Liver (tissue), 9 donors: Measurements from ENCODE around the gene VEZF1. TPM values are rescaled to one million over a fixed set of nuclear protein-coding genes. Genes with fewer than 3 reads are reported as not detected.

Experiments
- DNase-seq: peaks from one replicate; pipeline ENCODE4 v3.0.0-alpha.2; 2017; ENCODE audit warnings: low spot score
- H3K27ac ChIP-seq, 2 donors: one replicate each; pipeline ENCODE4 v1.7.0; 2013; ENCODE audit warnings: inconsistent platforms in 2 of 2, low read length in 2 of 2, control low read depth in 1 of 2, low read depth in 1 of 2, mild to moderate bottlenecking in 1 of 2
- H3K27me3 ChIP-seq, 4 donors: one replicate each; pipeline versions ENCODE4 v1.6.1 to v1.7.0; 2013; ENCODE audit warnings: low read length in 3 of 4, inconsistent platforms in 1 of 4, mild to moderate bottlenecking in 1 of 4, moderate library complexity in 1 of 4; ENCODE audit not compliant: control insufficient read depth in 4 of 4, insufficient read depth in 4 of 4
- H3K36me3 ChIP-seq, 4 donors: one replicate each; pipeline versions ENCODE4 v1.6.1 to v1.7.0; 2013; ENCODE audit warnings: low read length in 3 of 4, mild to moderate bottlenecking in 3 of 4, low read depth in 1 of 4, moderate library complexity in 1 of 4; ENCODE audit not compliant: control insufficient read depth in 4 of 4, insufficient read depth in 3 of 4
- H3K4me1 ChIP-seq, 4 donors: one replicate each; pipeline versions ENCODE4 v1.6.1 to v1.7.0; 2013; ENCODE audit warnings: low read length in 3 of 4, mild to moderate bottlenecking in 3 of 4, moderate library complexity in 1 of 4; ENCODE audit not compliant: control insufficient read depth in 4 of 4, insufficient read depth in 4 of 4
- H3K4me3 ChIP-seq, 3 donors: one replicate each; pipeline versions ENCODE4 v1.6.1 to v1.7.0; 2013; ENCODE audit warnings: low read length in 3 of 3, control low read depth in 1 of 3, low read depth in 1 of 3, mild to moderate bottlenecking in 1 of 3
- H3K9ac ChIP-seq, 2 donors: one replicate each; pipeline ENCODE4 v1.7.0; 2013; ENCODE audit warnings: low read length in 2 of 2, mild to moderate bottlenecking in 2 of 2, moderate library complexity in 2 of 2, control low read depth in 1 of 2, low read depth in 1 of 2
- H3K9me3 ChIP-seq, 4 donors: one replicate each; pipeline versions ENCODE4 v1.6.1 to v1.7.0; 2013; ENCODE audit warnings: low read length in 3 of 4; ENCODE audit not compliant: control insufficient read depth in 4 of 4
- CTCF ChIP-seq: fragments of 150-350 bp; IDR thresholded peaks from 2 replicates; pipeline ENCODE4 v1.5.1; 2017; ENCODE audit warnings: improper control_type of control experiment, low read depth, low read length; ENCODE audit not compliant: missing input control
- FOXA1 ChIP-seq: IDR thresholded peaks from 2 replicates; pipeline ENCODE4 v1.6.1; 2016; ENCODE audit warnings: antibody characterized with exemption
- FOXA2 ChIP-seq: IDR thresholded peaks from 2 replicates; pipeline ENCODE4 v1.6.1; 2016; ENCODE audit warnings: antibody characterized with exemption
- GABPA ChIP-seq, 2 donors: IDR thresholded peaks in 1 of 2; conservative IDR thresholded peaks in 1 of 2; 2 replicates each; pipeline ENCODE4 v1.6.1; 2016; ENCODE audit warnings: antibody characterized with exemption in 2 of 2, mild to moderate bottlenecking in 1 of 2, moderate library complexity in 1 of 2
- JUND ChIP-seq, 2 donors: IDR thresholded peaks; 2 replicates each; pipeline ENCODE4 v1.6.1; 2016; ENCODE audit warnings: antibody characterized with exemption in 2 of 2
- MAX ChIP-seq: IDR thresholded peaks from 2 replicates; pipeline ENCODE4 v1.6.1; 2016; ENCODE audit warnings: antibody characterized with exemption
- NR2F2 ChIP-seq: IDR thresholded peaks from 2 replicates; pipeline ENCODE4 v1.6.1; 2016; ENCODE audit warnings: antibody characterized with exemption
- RAD21 ChIP-seq, 2 donors: IDR thresholded peaks; 2 replicates each; pipeline ENCODE4 v1.6.1; 2016; ENCODE audit warnings: antibody characterized with exemption in 2 of 2, mild to moderate bottlenecking in 2 of 2
- REST ChIP-seq: IDR thresholded peaks from 2 replicates; pipeline ENCODE4 v1.6.1; 2016; ENCODE audit warnings: antibody characterized with exemption, mild to moderate bottlenecking
- RXRA ChIP-seq, 2 donors: IDR thresholded peaks; 2 replicates each; pipeline ENCODE4 v1.6.1; 2017 to 2018; ENCODE audit warnings: antibody characterized with exemption in 2 of 2, mild to moderate bottlenecking in 1 of 2
- SP1 ChIP-seq: IDR thresholded peaks from 2 replicates; pipeline ENCODE4 v1.6.1; 2018; ENCODE audit warnings: antibody characterized with exemption, mild to moderate bottlenecking
- TAF1 ChIP-seq: conservative IDR thresholded peaks from 2 replicates; pipeline ENCODE4 v1.6.1; 2016; ENCODE audit warnings: antibody characterized with exemption, mild to moderate bottlenecking
- YY1 ChIP-seq: IDR thresholded peaks from 2 replicates; pipeline ENCODE4 v1.6.1; 2016; ENCODE audit warnings: antibody characterized with exemption, mild to moderate bottlenecking
- ZBTB33 ChIP-seq: IDR thresholded peaks from 2 replicates; pipeline ENCODE4 v1.6.1; 2016; ENCODE audit warnings: antibody characterized with exemption
- WGBS: extraction: QIAGEN DNeasy Blood & Tissue Kit; methylation state at CpG from one replicate; pipeline ENCODE4 v1.1.7; 2013; 5-methylcytosine and 5-hydroxymethylcytosine counted together
- polyA plus RNA-seq, 2 donors: library from polyadenylated mRNA; stranded (reverse) in 1 of 2; unstranded in 1 of 2; fragments of 200-250 nt in 1 of 2; fragments of >200 nt in 1 of 2; fragmentation: Nextera tagmentation in 1 of 2; extraction: Ambion mirVana in 1 of 2; gene quantifications; one replicate each; pipeline versions ENCODE4 v1.2.1 to v1.2.3, GENCODE V29; 2013 to 2015
- total RNA-seq, 2 donors: library from RNA; depleted of rRNA; stranded (reverse); fragments of >200 nt; gene quantifications; one replicate each; pipeline ENCODE4 v1.2.3, GENCODE V29; 2014
- TF ChIP-seq, protein P1 (sequence below): IDR thresholded peaks from 2 replicates; pipeline ENCODE4 v1.6.1; 2016; ENCODE audit warnings: antibody characterized with exemption
- donor health status: healthy.
- donor health status: healthy.
- donor health status: healthy.
- donor health status: healthy.
- donor health status: healthy.

Gene VEZF1
- total and polyA plus RNA-seq, 4 donors: 7.9 to 26.2 (median 11.4) TPM

GRCh38 chr17:57929386-57929785 lies 58.7 kb downstream of the VEZF1 start (continued):
- TF ChIP-seq GABPA (IDR thresholded peaks at IDR 0.05 in 1 of 2, conservative IDR thresholded peaks at IDR 0.05 in 1 of 2) (no peak), MAX (no peak), FOXA2 (no peak), NR2F2 (no peak)

DNA sequence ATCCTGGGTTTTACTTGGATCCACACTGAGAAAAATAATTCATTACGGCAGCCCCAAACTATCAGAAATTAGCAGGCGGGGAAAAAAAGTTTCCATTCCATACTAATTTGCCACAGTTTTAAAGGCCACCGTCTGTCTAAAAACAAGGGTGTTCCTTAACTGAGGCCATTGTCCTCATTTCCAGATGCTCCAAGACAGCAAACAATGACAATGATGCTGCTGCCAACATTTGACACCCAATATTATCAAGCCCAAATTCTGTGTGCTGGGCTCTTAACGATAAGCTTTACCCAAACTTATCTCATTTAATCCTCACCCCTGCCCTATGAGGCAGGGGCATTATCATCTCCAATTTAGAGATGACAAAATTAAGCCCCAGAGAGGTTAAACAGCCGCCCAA lies 59.1 kb downstream of the VEZF1 start:
- Histone ChIP-seq H3K27me3 (no peaks in the 10 kb centered on the region), H3K9me3 (no peaks in the 10 kb centered on the region), H3K4me1 (no peaks in the 10 kb centered on the region), H3K27ac (no peak overlapping the region), H3K36me3 (no peaks in the 10 kb centered on the region), H3K4me3 (no peak overlapping the region), H3K9ac (no peak overlapping the region)
- TF ChIP-seq RXRA (IDR thresholded peaks at IDR 0.05) (no peak), ZBTB33 (no peak), REST (no peak), RAD21 (IDR thresholded peaks at IDR 0.05) (no peak), JUND (IDR thresholded peaks at IDR 0.05) (no peak)
- DNase-seq: no peak
- 76% methylated on average over 5 of the region's 5 CpGs for WGBS

DNA sequence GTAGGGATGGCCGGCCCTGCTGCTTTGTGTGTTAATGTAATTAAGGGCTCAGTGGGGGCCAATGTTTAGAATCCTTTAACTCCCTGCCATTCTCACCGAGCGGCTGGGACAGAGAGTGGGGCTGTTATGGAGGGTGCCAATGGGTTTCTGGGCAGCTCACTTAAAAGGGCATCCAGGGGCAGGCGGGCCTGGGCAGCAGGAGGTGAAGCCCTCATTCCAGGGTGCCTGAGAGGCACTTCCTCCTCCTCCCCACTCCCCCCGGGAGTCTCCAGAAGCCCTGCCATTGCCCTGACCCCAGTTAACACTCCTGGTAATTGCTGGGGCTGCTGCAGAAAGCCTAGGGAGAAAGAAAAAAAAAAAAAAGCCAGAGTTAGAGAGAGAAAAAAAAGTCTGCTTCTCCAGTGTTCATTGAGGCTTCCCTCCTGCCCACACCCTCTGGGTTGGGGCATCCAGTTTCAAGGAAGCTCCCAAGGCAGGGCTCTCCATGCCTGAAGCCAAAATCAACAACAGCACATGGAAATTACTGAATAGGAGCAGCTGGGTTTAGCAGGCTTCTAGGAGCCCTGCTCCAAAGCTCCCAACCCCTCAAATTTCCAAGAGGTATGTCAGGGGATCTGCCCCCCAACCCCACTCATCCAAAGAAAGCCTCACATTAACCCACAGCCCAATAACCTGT lies 60.9 kb downstream of the VEZF1 start:
- no peak overlapping the region for H3K4me3 ChIP-seq
- H3K4me1 ChIP-seq: no peaks in the 10 kb centered on the region
- WGBS: 74% methylated on average over 5 of the region's 5 CpGs
- H3K9me3 ChIP-seq: no peaks in the 10 kb centered on the region
- no peak for DNase-seq
- no peaks in the 10 kb centered on the region for H3K27me3 ChIP-seq
- H3K27ac ChIP-seq: no peak overlapping the region
- H3K9ac ChIP-seq: no peak overlapping the region
- TF ChIP-seq TAF1 (no peak), RAD21 (IDR thresholded peaks at IDR 0.05) (no peak), MAX (no peak), SP1 (no peak), YY1 (no peak), FOXA2 (no peak), JUND (IDR thresholded peaks at IDR 0.05) (no peak), NR2F2 (no peak), RXRA (IDR thresholded peaks at IDR 0.05) (no peak), FOXA1 (no peak), ZBTB33 (no peak), GABPA (IDR thresholded peaks at IDR 0.05 in 1 of 2, conservative IDR thresholded peaks at IDR 0.05 in 1 of 2) (no peak), CTCF (no peak)
- TF ChIP-seq, protein P1, sequence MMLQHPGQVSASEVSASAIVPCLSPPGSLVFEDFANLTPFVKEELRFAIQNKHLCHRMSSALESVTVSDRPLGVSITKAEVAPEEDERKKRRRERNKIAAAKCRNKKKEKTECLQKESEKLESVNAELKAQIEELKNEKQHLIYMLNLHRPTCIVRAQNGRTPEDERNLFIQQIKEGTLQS: no peak
- H3K36me3 ChIP-seq: no peaks in the 10 kb centered on the region
